ENCODE data around the gene TSHZ2. TPM values are rescaled to one million over a fixed set of nuclear protein-coding genes. Genes with fewer than 3 reads are reported as not detected.

The TSHZ2 gene
- total and polyA plus RNA-seq, 9 of the 15 experiments (the other 6 are each of a cell fraction or from before 2014, with no cell fraction given), result 0.03 to 0.20 (median 0.05) TPM; not detected in 4

GRCh38 chr20:53175135-53175780 lies 203.1 kb downstream of the TSHZ2 start (continued):
- TF ChIP-seq MLX (CRISPR knock-in tag; conservative IDR thresholded peaks at IDR 0.05) (peak in 1 of 2 experiments; percentile 69; a peak in 1 of 4 replicates), CREM (IDR thresholded peaks at IDR 0.05; ENCODE audit: low read depth) (peak; percentile 89), SMARCA4 (IDR thresholded peaks at IDR 0.05) (peak; percentile 100), E4F1 (CRISPR knock-in tag; IDR thresholded peaks at IDR 0.05; ENCODE audit: borderline replicate concordance) (no peak), MECOM (CRISPR knock-in tag; IDR thresholded peaks at IDR 0.05) (peak; percentile 99), GABPA (tag; conservative IDR thresholded peaks at IDR 0.05; ENCODE audit: low read depth) (peak; percentile 58), MNT (conservative IDR thresholded peaks at IDR 0.05) (peak; percentile 90 to 95), ZBTB17 (CRISPR knock-in tag; IDR thresholded peaks at IDR 0.05) (peak; percentile 81), ZNF449 (CRISPR knock-in tag; IDR thresholded peaks at IDR 0.05) (peak; percentile 83), SMARCE1 (IDR thresholded peaks at IDR 0.05) (peak; percentile 99), MAFF (IDR thresholded peaks at IDR 0.05; ENCODE audit: low read length) (peak; percentile 5; the same call in 1 of the 2 replicates), TOE1 (IDR thresholded peaks at IDR 0.05; ENCODE audit: borderline replicate concordance) (peak; percentile 85), TOE1 (CRISPR knock-in tag; IDR thresholded peaks at IDR 0.05; ENCODE audit: borderline replicate concordance, low read depth) (no peak), SNRNP70 (optimal IDR thresholded peaks at IDR 0.05; ENCODE audit: low read depth, low read length) (no peak), EHMT2 (IDR thresholded peaks at IDR 0.05) (peak; percentile 93), ARID3A (IDR thresholded peaks at IDR 0.05; ENCODE audit: borderline replicate concordance, low read depth, low read length) (0 out of 2 replicates have a peak, but pooled peaks have one; percentile 49), HNRNPL (IDR thresholded peaks at IDR 0.05; ENCODE audit: low read depth, low read length) (no peak), ZNF583 (CRISPR knock-in tag; IDR thresholded peaks at IDR 0.05) (0 out of 2 replicates have a peak, but pooled peaks have one; percentile 59), SRSF7 (optimal IDR thresholded peaks at IDR 0.05; ENCODE audit: low read depth, low read length) (no peak), HDAC2 (IDR thresholded peaks at IDR 0.05) (peak; percentile 99), SREBF1 (IDR thresholded peaks at IDR 0.05; ENCODE audit: borderline replicate concordance, low read depth, low read length) (no peak), KHSRP (IDR thresholded peaks at IDR 0.05) (peak; percentile 90)
